Thymus (tissue), 11 donors: Measurements from ENCODE around the gene SLC35B2. TPM values are rescaled to one million over a fixed set of nuclear protein-coding genes. Genes with fewer than 3 reads are reported as not detected.

ENCODE experiments used
- DNase-seq, 9 donors: peaks; one replicate each; pipeline ENCODE4 v3.0.0-alpha.2; 2013; ENCODE audit warnings: low spot score in 9 of 9, low read depth in 6 of 9, missing footprints in 1 of 9
- H3K27ac ChIP-seq, 2 donors: one replicate each; pipeline ENCODE4 v1.5.1; 2013; ENCODE audit warnings: control low read depth in 1 of 2, low read depth in 1 of 2, low read length in 1 of 2, mild to moderate bottlenecking in 1 of 2, moderate library complexity in 1 of 2
- H3K27me3 ChIP-seq, 2 donors: one replicate each; pipeline ENCODE4 v1.5.1; 2013; ENCODE audit warnings: low read length in 1 of 2; ENCODE audit not compliant: control insufficient read depth in 2 of 2, insufficient read depth in 1 of 2
- H3K36me3 ChIP-seq, 2 donors: one replicate each; pipeline ENCODE4 v1.5.1; 2013; ENCODE audit warnings: low read length in 1 of 2, mild to moderate bottlenecking in 1 of 2, moderate library complexity in 1 of 2; ENCODE audit not compliant: control insufficient read depth in 2 of 2, insufficient read depth in 2 of 2
- H3K4me1 ChIP-seq, 2 donors: one replicate each; pipeline ENCODE4 v1.5.1; 2013; ENCODE audit warnings: low read length in 2 of 2; ENCODE audit not compliant: control insufficient read depth in 2 of 2, insufficient read depth in 2 of 2
- H3K4me3 ChIP-seq, 2 donors: one replicate each; pipeline ENCODE4 v1.5.1; 2013; ENCODE audit warnings: low read length in 2 of 2, control low read depth in 1 of 2, mild to moderate bottlenecking in 1 of 2
- H3K9me3 ChIP-seq, 2 donors: one replicate each; pipeline ENCODE4 v1.5.1; 2013; ENCODE audit warnings: low read length in 1 of 2, mild to moderate bottlenecking in 1 of 2; ENCODE audit not compliant: control insufficient read depth in 2 of 2, insufficient read depth in 1 of 2
- WGBS: extraction: QIAGEN DNeasy Blood & Tissue Kit; methylation state at CpG from one replicate; pipeline ENCODE4 v1.1.7; 2013; 5-methylcytosine and 5-hydroxymethylcytosine counted together
- polyA plus RNA-seq: library from polyadenylated mRNA; stranded (reverse); fragments of 200-250 nt; gene quantifications from one replicate; pipeline ENCODE4 v1.2.3, GENCODE V29; 2013
- total RNA-seq: library from RNA; stranded (reverse); fragments of 120-200 nt; gene quantifications from one replicate; pipeline ENCODE4 v1.2.4, GENCODE V29; 2013
- donor health status: healthy.

Gene SLC35B2
- total and polyA plus RNA-seq, 2 donors: 18.8 to 19.1 TPM

GRCh38 chr6:44251576-44252524 lies 5.5 kb downstream of the SLC35B2 start:
- 96% methylated on average over 14 of the region's 14 CpGs for WGBS
- Histone ChIP-seq H3K9me3 (no peaks in the 10 kb centered on the region), H3K4me1 (peaks cover 16 to 39% of the 10 kb centered on the region in 2 donors), H3K27me3 (no peaks in the 10 kb centered on the region), H3K36me3 (peaks cover 61 to 74% of the 10 kb centered on the region in 2 donors), H3K27ac (no peak overlapping the region), H3K4me3 (no peak overlapping the region)
- DNase-seq: no peak

GRCh38 chr6:44250718-44251123 lies 6.6 kb downstream of the SLC35B2 start:
- no peak for DNase-seq
- Histone ChIP-seq H3K4me3 (no peak overlapping the region), H3K9me3 (no peaks in the 10 kb centered on the region), H3K27ac (no peak overlapping the region), H3K36me3 (peaks cover 61 to 74% of the 10 kb centered on the region in 2 donors), H3K4me1 (peaks cover 14 to 32% of the 10 kb centered on the region in 2 donors), H3K27me3 (no peaks in the 10 kb centered on the region)
- WGBS: 98% methylated on average over 3 of the region's 3 CpGs

- Histone ChIP-seq H3K4me1 (peaks cover 16 to 31% of the 10 kb centered on the region in 2 donors), H3K36me3 (peaks cover 59 to 71% of the 10 kb centered on the region in 2 donors), H3K9me3 (no peaks in the 10 kb centered on the region), H3K27ac (no peak overlapping the region), H3K4me3 (no peak overlapping the region), H3K27me3 (no peaks in the 10 kb centered on the region)
- 94% methylated on average over 6 of the region's 6 CpGs for WGBS
- no peak for DNase-seq
These were observed 7.1 kb downstream of the SLC35B2 start for GRCh38 chr6:44250067-44250717.

GRCh38 chr6:44249082-44249748 lies 8.1 kb downstream of the SLC35B2 start:
- Histone ChIP-seq H3K4me3 (no peak overlapping the region), H3K4me1 (peaks cover 16 to 25% of the 10 kb centered on the region in 2 donors), H3K36me3 (peaks cover 49 to 61% of the 10 kb centered on the region in 2 donors), H3K27me3 (no peaks in the 10 kb centered on the region), H3K9me3 (no peaks in the 10 kb centered on the region), H3K27ac (no peak overlapping the region)
- 93% methylated on average over 9 of the region's 9 CpGs for WGBS
- no peak for DNase-seq

- Histone ChIP-seq H3K36me3 (peaks cover 43 to 54% of the 10 kb centered on the region in 2 donors), H3K27ac (peak overlapping the region in 1 of 2 donors; percentile 97), H3K27me3 (no peaks in the 10 kb centered on the region), H3K9me3 (no peaks in the 10 kb centered on the region), H3K4me1 (peaks cover 16 to 23% of the 10 kb centered on the region in 2 donors), H3K4me3 (peak overlapping the region; percentile 74 to 75)
- no peak for DNase-seq
- 57% methylated on average over 1 of the region's 1 CpG for WGBS
These were observed 8.7 kb downstream of the SLC35B2 start for GRCh38 chr6:44248579-44248978.

GRCh38 chr6:44247338-44248302 lies 9.7 kb downstream of the SLC35B2 start:
- peaks cover 16 to 23% of the 10 kb centered on the region in 2 donors for H3K4me1 ChIP-seq
- under 1% methylated on average over 52 of the region's 52 CpGs for WGBS

GRCh38 chr6:44246663-44247337 lies 10.5 kb downstream of the SLC35B2 start, which contains the start of gene HSP90AB1:
TSS of gene HSP90AB1 (plus strand) at chr6:44247101. CDS start at chr6:44248630, 1,529 bp downstream.
- Histone ChIP-seq H3K36me3 (peaks cover 28 to 37% of the 10 kb centered on the region in 2 donors), H3K4me3 (peak within 1 kb of the TSS; percentile 74 to 75), H3K4me1 (peaks cover 16 to 23% of the 10 kb centered on the region in 2 donors), H3K27ac (peak within 1 kb of the TSS; percentile 97), H3K9me3 (no peaks in the 10 kb centered on the region), H3K27me3 (no peaks in the 10 kb centered on the region)
- peak; percentile 95 to 99 (median 98) for DNase-seq
- under 1% methylated on average over 34 of the region's 34 CpGs for WGBS

More at GRCh38 chr6:44247338-44248302, 9.7 kb downstream of the SLC35B2 start:
- H3K27ac ChIP-seq: peak overlapping the region; percentile 88 to 97
- no peaks in the 10 kb centered on the region for H3K9me3 ChIP-seq
- peak in 7 of 9 donors; percentile 71 to 89 (median 79) for DNase-seq
- H3K4me3 ChIP-seq: peak overlapping the region; percentile 74 to 75
- H3K36me3 ChIP-seq: peaks cover 33 to 45% of the 10 kb centered on the region in 2 donors
- no peaks in the 10 kb centered on the region for H3K27me3 ChIP-seq
